SU-DHL-6 (cell line): ENCODE measurements around the gene CACNB2.

Experiments
- EZH2phosphoT487 ChIP-seq: fragments of 200-600 bp; sonication (generic), shearing (Covaris generic); conservative IDR thresholded peaks from 2 replicates; pipeline ENCODE4 v1.6.1; 2018; ENCODE audit warnings: mild to moderate bottlenecking, antibody characterized with exemption, low read length, moderate library complexity, mixed read lengths
- TF ChIP-seq, protein P1 (sequence below): fragments of 200-600 bp; sonication (generic); IDR thresholded peaks from one replicate; pipeline ENCODE4 v1.5.1; 2017; ENCODE audit warnings: antibody characterized with exemption, mild to moderate bottlenecking, low read length, moderate library complexity; ENCODE audit not compliant: insufficient read depth, poor library complexity, severe bottlenecking

DNA sequence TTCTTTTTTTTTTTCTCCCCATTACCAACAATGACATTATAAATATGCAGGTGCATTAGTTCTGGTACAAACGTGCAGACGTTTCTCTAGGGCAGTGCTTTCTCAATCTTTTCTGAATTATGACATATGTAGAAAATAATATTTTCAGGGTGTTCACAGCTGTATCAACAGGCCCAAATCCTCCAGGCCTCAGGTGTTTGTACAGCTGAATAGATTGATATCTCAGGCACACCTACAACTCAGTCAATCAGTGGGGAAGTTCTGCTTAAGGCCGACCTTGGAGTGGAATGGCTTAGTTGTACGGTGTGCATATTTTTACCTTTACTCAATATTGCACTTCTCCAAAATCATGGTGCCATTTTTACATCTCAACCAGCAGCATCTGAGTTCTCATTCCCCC is 71.6 kb downstream of the CACNB2 start:
- TF ChIP-seq, protein P1, sequence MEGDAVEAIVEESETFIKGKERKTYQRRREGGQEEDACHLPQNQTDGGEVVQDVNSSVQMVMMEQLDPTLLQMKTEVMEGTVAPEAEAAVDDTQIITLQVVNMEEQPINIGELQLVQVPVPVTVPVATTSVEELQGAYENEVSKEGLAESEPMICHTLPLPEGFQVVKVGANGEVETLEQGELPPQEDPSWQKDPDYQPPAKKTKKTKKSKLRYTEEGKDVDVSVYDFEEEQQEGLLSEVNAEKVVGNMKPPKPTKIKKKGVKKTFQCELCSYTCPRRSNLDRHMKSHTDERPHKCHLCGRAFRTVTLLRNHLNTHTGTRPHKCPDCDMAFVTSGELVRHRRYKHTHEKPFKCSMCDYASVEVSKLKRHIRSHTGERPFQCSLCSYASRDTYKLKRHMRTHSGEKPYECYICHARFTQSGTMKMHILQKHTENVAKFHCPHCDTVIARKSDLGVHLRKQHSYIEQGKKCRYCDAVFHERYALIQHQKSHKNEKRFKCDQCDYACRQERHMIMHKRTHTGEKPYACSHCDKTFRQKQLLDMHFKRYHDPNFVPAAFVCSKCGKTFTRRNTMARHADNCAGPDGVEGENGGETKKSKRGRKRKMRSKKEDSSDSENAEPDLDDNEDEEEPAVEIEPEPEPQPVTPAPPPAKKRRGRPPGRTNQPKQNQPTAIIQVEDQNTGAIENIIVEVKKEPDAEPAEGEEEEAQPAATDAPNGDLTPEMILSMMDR, result no peak
- no peak for TF ChIP-seq EZH2phosphoT487
